Measurements from ENCODE around the gene HOXD3. TPM values are rescaled to one million over a fixed set of nuclear protein-coding genes. Genes with fewer than 3 reads are reported as not detected.

The HOXD3 gene
- total RNA-seq, 4 donors from 2014 or later = 2.0 to 9.1 (median 8.3) TPM

DNA sequence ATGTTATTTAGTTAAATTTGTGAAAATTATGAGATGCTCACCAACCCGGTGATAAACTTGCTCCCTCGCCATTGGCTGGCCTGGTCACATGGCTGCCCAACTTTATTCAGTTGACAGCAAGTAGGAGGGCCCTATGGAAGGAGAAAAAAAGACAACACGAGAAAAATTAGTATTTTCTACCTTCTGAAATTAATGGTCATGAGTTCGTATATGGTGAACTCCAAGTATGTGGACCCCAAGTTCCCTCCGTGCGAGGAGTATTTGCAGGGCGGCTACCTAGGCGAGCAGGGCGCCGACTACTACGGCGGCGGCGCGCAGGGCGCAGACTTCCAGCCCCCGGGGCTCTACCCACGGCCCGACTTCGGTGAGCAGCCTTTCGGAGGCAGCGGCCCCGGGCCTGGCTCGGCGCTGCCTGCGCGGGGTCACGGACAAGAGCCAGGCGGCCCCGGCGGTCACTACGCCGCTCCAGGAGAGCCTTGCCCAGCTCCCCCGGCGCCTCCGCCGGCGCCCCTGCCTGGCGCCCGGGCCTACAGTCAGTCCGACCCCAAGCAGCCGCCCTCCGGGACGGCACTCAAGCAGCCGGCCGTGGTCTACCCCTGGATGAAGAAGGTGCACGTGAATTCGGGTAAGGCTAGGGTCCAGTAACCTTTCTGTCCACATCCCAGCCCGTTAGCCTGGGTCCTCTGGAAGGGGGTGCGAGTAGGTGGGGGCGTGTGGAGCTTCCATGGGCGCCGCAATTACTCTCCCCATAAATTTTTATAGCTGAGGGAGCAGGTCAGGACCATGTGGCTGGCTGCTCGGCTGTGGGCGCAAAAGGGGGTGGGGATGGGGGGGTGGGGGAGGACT is 5.4 kb upstream of the HOXD3 start, which contains the start of gene HOXD4:
Gene HOXD4, plus strand, starts transcription at position 109 of the 846 bp plus-strand sequence. Its CDS starts 84 bp downstream, at position 193.
- Histone ChIP-seq H3K27ac (no peak within 1 kb of the TSS), H3K9me3 (no peaks in the 10 kb centered on the region), H3K4me3 (no peak within 1 kb of the TSS), H3K4me1 (no peaks in the 10 kb centered on the region), H3K27me3 (no peaks in the 10 kb centered on the region), H3K36me3 (peaks cover 0 to 11% (median 0%) of the 10 kb centered on the region in 3 donors)
- TF ChIP-seq CTCF (IDR thresholded peaks at IDR 0.05) = no peak
- TF ChIP-seq POLR2A (IDR thresholded peaks at IDR 0.05) = no peak
- no peak for DNase-seq

- H3K4me1 ChIP-seq = no peaks in the 10 kb centered on the region
- TF ChIP-seq CTCF (IDR thresholded peaks at IDR 0.05) (no peak), POLR2A (IDR thresholded peaks at IDR 0.05) (no peak)
- no peak for DNase-seq
- no peaks in the 10 kb centered on the region for H3K9me3 ChIP-seq
- H3K27me3 ChIP-seq = no peaks in the 10 kb centered on the region
- H3K36me3 ChIP-seq = peaks cover 0 to 11% (median 0%) of the 10 kb centered on the region in 3 donors
- no peak overlapping the region for H3K4me3 ChIP-seq
- H3K27ac ChIP-seq = no peak overlapping the region
Measured at GRCh38 chr2:176152350-176153181, 4.5 kb upstream of the HOXD3 start.

- peaks cover 0 to 16% (median 0%) of the 10 kb centered on the region in 4 donors for H3K4me1 ChIP-seq
- no peak overlapping the region for H3K27ac ChIP-seq
- H3K4me3 ChIP-seq = no peak overlapping the region
- peaks cover 0 to 11% (median 0%) of the 10 kb centered on the region in 3 donors for H3K36me3 ChIP-seq
- no peak for TF ChIP-seq POLR2A (IDR thresholded peaks at IDR 0.05)
- no peak for TF ChIP-seq CTCF (IDR thresholded peaks at IDR 0.05)
- H3K27me3 ChIP-seq = no peaks in the 10 kb centered on the region
- no peak for DNase-seq
- no peaks in the 10 kb centered on the region for H3K9me3 ChIP-seq
Measured at GRCh38 chr2:176154576-176155252, 2.4 kb upstream of the HOXD3 start.

- no peak for DNase-seq
- Histone ChIP-seq H3K9me3 (no peaks in the 10 kb centered on the region), H3K27ac (no peak overlapping the region), H3K36me3 (peaks cover 0 to 11% (median 0%) of the 10 kb centered on the region in 3 donors), H3K4me3 (no peak overlapping the region), H3K4me1 (peaks cover 0 to 23% (median 0%) of the 10 kb centered on the region in 4 donors), H3K27me3 (no peaks in the 10 kb centered on the region)
- no peak for TF ChIP-seq POLR2A (IDR thresholded peaks at IDR 0.05)
- no peak for TF ChIP-seq CTCF (IDR thresholded peaks at IDR 0.05)
Measured at GRCh38 chr2:176155356-176156044, 1.6 kb upstream of the HOXD3 start.

All from Peyer's patch (tissue), 4 donors.